Esophagus squamous epithelium (tissue), 5 donors: ENCODE data around the gene PRRX2. TPM values are rescaled to one million over a fixed set of nuclear protein-coding genes. Genes with fewer than 3 reads are reported as not detected.
"Not testable (repeated sequence)": the region's sequence is repeated elsewhere in the genome, so short reads cannot be mapped to it uniquely, and the experiment has no call there.

Source experiments
- DNase-seq: peaks from one replicate; lab custom pipeline; 2025; lab: John Stamatoyannopoulos, UW
- H3K27ac ChIP-seq, 4 donors: fragments of 200-600 bp; sonication (generic); one replicate each; pipeline ENCODE4 v1.5.1; 2016 to 2019; ENCODE audit warnings: mild to moderate bottlenecking in 1 of 4
- H3K27me3 ChIP-seq, 4 donors: fragments of 200-600 bp; sonication (generic); 1 replicate in 3 of 4; 2 replicates in 1 of 4; pipeline versions ENCODE4 v1.5.1 to v1.6.0; 2017 to 2021; ENCODE audit warnings: antibody characterized with exemption in 1 of 4
- H3K36me3 ChIP-seq, 3 donors: fragments of 200-600 bp; sonication (generic); one replicate each; pipeline ENCODE4 v1.5.1; 2016 to 2019
- H3K4me1 ChIP-seq, 3 donors: fragments of 200-600 bp; sonication (generic); one replicate each; pipeline ENCODE4 v1.5.1; 2017 to 2019
- H3K4me3 ChIP-seq, 4 donors: fragments of 200-600 bp; sonication (generic); 1 replicate in 3 of 4; 2 replicates in 1 of 4; pipeline ENCODE4 v1.5.1; 2016 to 2019; ENCODE audit warnings: mild to moderate bottlenecking in 2 of 4, moderate library complexity in 1 of 4
- H3K9me3 ChIP-seq, 3 donors: fragments of 200-600 bp; sonication (generic); one replicate each; pipeline ENCODE4 v1.5.1; 2016 to 2019
- CTCF ChIP-seq, 6 experiments: fragments of 450-650 bp in 4 of 6; fragments of 200-600 bp in 2 of 6; sonication (generic) in 2 of 6; IDR thresholded peaks; one replicate each; pipeline ENCODE4 v1.5.1; 2016 to 2019; ENCODE audit warnings: antibody characterized with exemption in 6 of 6, mild to moderate bottlenecking in 4 of 6, moderate library complexity in 4 of 6
- POLR2A ChIP-seq, 4 donors: fragments of 450-650 bp; IDR thresholded peaks; one replicate each; pipeline ENCODE4 v1.6.1; 2017; ENCODE audit warnings: antibody characterized with exemption in 4 of 4, mild to moderate bottlenecking in 4 of 4, moderate library complexity in 3 of 4
- WGBS, 2 donors: methylation state at CpG; one replicate each; pipeline ENCODE4 v1.1.5; 2018; 5-methylcytosine and 5-hydroxymethylcytosine counted together
- intact Hi-C: fragments of 100-400 bp; cut with DNase I; formaldehyde crosslinking; loops from one replicate; pipeline ENCODE4 v1.15.0; 2022
- total RNA-seq, 4 donors: library from RNA; depleted of rRNA; stranded (reverse); fragments of >200 nt; gene quantifications; one replicate each; pipeline ENCODE4 v1.1.0, GENCODE V29; 2016
- donor health status: DM: yes; HTN: yes; CAD: no.

Gene PRRX2
- total RNA-seq, 4 donors from 2014 or later = 0.82 to 3.8 (median 2.3) TPM

GRCh38 chr9:129635099-129636065 is 30.1 kb upstream of the PRRX2 start:
- WGBS, 2 donors = 86 to 100% methylated on average over 2 to 13 of the region's 34 CpGs

GRCh38 chr9:129636343-129636742 is 29.1 kb upstream of the PRRX2 start:
- Histone ChIP-seq H3K36me3 (peaks cover 28 to 76% (median 48%) of the 10 kb centered on the region in 3 donors), H3K4me1 (peaks cover 19 to 47% (median 29%) of the 10 kb centered on the region in 3 donors)
- DNase-seq, H3K4me3 ChIP-seq, intact Hi-C loops, H3K27me3 ChIP-seq, H3K27ac ChIP-seq, H3K9me3 ChIP-seq: not testable (repeated sequence)
- WGBS, 2 donors = 80 to 91% methylated on average over 9 of the region's 10 CpGs

More at GRCh38 chr9:129635099-129636065, 30.1 kb upstream of the PRRX2 start:
- peaks cover 15 to 47% (median 29%) of the 10 kb centered on the region in 3 donors for H3K4me1 ChIP-seq
- no peak overlapping the region for H3K27ac ChIP-seq
- no peaks in the 10 kb centered on the region for H3K27me3 ChIP-seq
- H3K36me3 ChIP-seq = peaks cover 28 to 76% (median 48%) of the 10 kb centered on the region in 3 donors
- no peak for DNase-seq
- H3K9me3 ChIP-seq = no peaks in the 10 kb centered on the region
- no peak overlapping the region for H3K4me3 ChIP-seq
- TF ChIP-seq POLR2A (IDR thresholded peaks at IDR 0.05) (no peak), CTCF (IDR thresholded peaks at IDR 0.05) (no peak)
- intact Hi-C loops = no loop called here

- H3K36me3 ChIP-seq = peaks cover 28 to 76% (median 48%) of the 10 kb centered on the region in 3 donors
Measured at GRCh38 chr9:129637102-129637501, 28.3 kb upstream of the PRRX2 start.

GRCh38 chr9:129637673-129638439 is 27.6 kb upstream of the PRRX2 start:
- no peak for DNase-seq
- peaks cover 18 to 45% (median 22%) of the 10 kb centered on the region in 3 donors for H3K4me1 ChIP-seq
- no peak overlapping the region for H3K4me3 ChIP-seq
- peaks cover 28 to 70% (median 46%) of the 10 kb centered on the region in 3 donors for H3K36me3 ChIP-seq
- H3K27me3 ChIP-seq = no peaks in the 10 kb centered on the region
- WGBS, 2 donors = 67 to 72% methylated on average over 7 to 16 of the region's 29 CpGs
- H3K9me3 ChIP-seq = no peaks in the 10 kb centered on the region
- intact Hi-C loops = no loop called here
- TF ChIP-seq POLR2A (IDR thresholded peaks at IDR 0.05) (no peak), CTCF (IDR thresholded peaks at IDR 0.05) (no peak)
- no peak overlapping the region for H3K27ac ChIP-seq

More at GRCh38 chr9:129637102-129637501, 28.3 kb upstream of the PRRX2 start:
- H3K9me3 ChIP-seq = no peaks in the 10 kb centered on the region
- TF ChIP-seq CTCF (IDR thresholded peaks at IDR 0.05) (no peak), POLR2A (IDR thresholded peaks at IDR 0.05) (no peak)
- DNase-seq = no peak
- peaks cover 18 to 42% (median 22%) of the 10 kb centered on the region in 3 donors for H3K4me1 ChIP-seq
- no peaks in the 10 kb centered on the region for H3K27me3 ChIP-seq
- intact Hi-C loops = no loop called here
- WGBS, 2 donors = 65% methylated on average over 3 of the region's 9 CpGs; no CpG with 5 or more reads in 1 of the 2 donors
- no peak overlapping the region for H3K27ac ChIP-seq
- no peak overlapping the region for H3K4me3 ChIP-seq

- H3K27ac ChIP-seq = peak overlapping the region in 2 of 4 donors; percentile 30 to 64
- no peak for DNase-seq
- 90% methylated on average over 2 of the region's 17 CpGs; no CpG with 5 or more reads in 1 of the 2 donors for WGBS, 2 donors
- H3K4me3 ChIP-seq = no peak overlapping the region
- TF ChIP-seq CTCF (IDR thresholded peaks at IDR 0.05) = no peak
- no peak for TF ChIP-seq POLR2A (IDR thresholded peaks at IDR 0.05)
- intact Hi-C loops = no loop called here
- H3K36me3 ChIP-seq = peaks cover 28 to 57% (median 38%) of the 10 kb centered on the region in 3 donors
- H3K27me3 ChIP-seq = no peaks in the 10 kb centered on the region
- H3K9me3 ChIP-seq = no peaks in the 10 kb centered on the region
- H3K4me1 ChIP-seq = peaks cover 18 to 53% (median 29%) of the 10 kb centered on the region in 3 donors
Measured at GRCh38 chr9:129639034-129639630, 26.3 kb upstream of the PRRX2 start.
